ENCODE results near the gene PCSK9.

PCSK9 gene

GRCh38 chr1:55059302-55060132, 20.2 kb downstream of the PCSK9 start:
- DNase-seq (ENCODE audit: low read depth in 3 of 3) = no peak

- DNase-seq (ENCODE audit: low read depth in 3 of 3) = no peak
These were observed 21.0 kb downstream of the PCSK9 start for GRCh38 chr1:55060133-55060999.

- no peak for DNase-seq (ENCODE audit: low read depth in 3 of 3)
These were observed 21.8 kb downstream of the PCSK9 start for GRCh38 chr1:55061000-55061705.

- no peak for DNase-seq (ENCODE audit: low read depth in 3 of 3)
These were observed 22.5 kb downstream of the PCSK9 start for GRCh38 chr1:55061706-55062321.

GRCh38 chr1:55062801-55063576, 23.6 kb downstream of the PCSK9 start:
- DNase-seq (ENCODE audit: low read depth in 3 of 3) = no peak

GRCh38 chr1:55063577-55063942, 24.2 kb downstream of the PCSK9 start:
- DNase-seq (ENCODE audit: low read depth in 3 of 3) = no peak

GRCh38 chr1:55064071-55064581, 24.8 kb downstream of the PCSK9 start:
- DNase-seq (ENCODE audit: low read depth in 3 of 3) = no peak

GRCh38 chr1:55064861-55065263, 25.5 kb downstream of the PCSK9 start:
- DNase-seq (ENCODE audit: low read depth in 3 of 3) = no peak

- DNase-seq (ENCODE audit: low read depth in 3 of 3) = no peak
These were observed 26.3 kb downstream of the PCSK9 start for GRCh38 chr1:55065648-55066047.

GRCh38 chr1:55067022-55067778, 27.9 kb downstream of the PCSK9 start:
- DNase-seq (ENCODE audit: low read depth in 3 of 3) = no peak

- no peak for DNase-seq (ENCODE audit: low read depth in 3 of 3)
These were observed 28.6 kb downstream of the PCSK9 start for GRCh38 chr1:55067914-55068313.

GRCh38 chr1:55068638-55069037, 29.3 kb downstream of the PCSK9 start:
- DNase-seq (ENCODE audit: low read depth in 3 of 3) = no peak

- no peak for DNase-seq (ENCODE audit: low read depth in 3 of 3)
These were observed 29.9 kb downstream of the PCSK9 start for GRCh38 chr1:55069280-55069679.

GRCh38 chr1:55070293-55071164, 31.2 kb downstream of the PCSK9 start:
- no peak for DNase-seq (ENCODE audit: low read depth in 3 of 3)

GRCh38 chr1:55071477-55071876, 32.1 kb downstream of the PCSK9 start:
- no peak for DNase-seq (ENCODE audit: low read depth in 3 of 3)

- DNase-seq (ENCODE audit: low read depth in 3 of 3) = no peak
These were observed 34.0 kb downstream of the PCSK9 start for GRCh38 chr1:55073187-55073916.

- DNase-seq (ENCODE audit: low read depth in 3 of 3) = no peak
These were observed 35.1 kb downstream of the PCSK9 start for GRCh38 chr1:55074455-55074854.

- no peak for DNase-seq (ENCODE audit: low read depth in 3 of 3)
These were observed 37.0 kb downstream of the PCSK9 start for GRCh38 chr1:55076356-55076755.

All from stimulated activated CD4-positive, alpha-beta T cell treated with anti-CD3 and anti-CD28 coated beads, TNF-alpha, amount 100 ng/mL, for 4 hours (primary cell).